GM23338 (cell line): ENCODE data around the gene GP9.

Source experiments
- CREB1 ChIP-seq: fragments of 250-450 bp; sonication (Bioruptor Pico); IDR thresholded peaks from 2 replicates; pipeline ENCODE4 v1.5.0; 2020; ENCODE audit warnings: low read depth, mild to moderate bottlenecking, moderate library complexity
- EZH2phosphoT487 ChIP-seq: fragments of 200-600 bp; sonication (generic); IDR thresholded peaks from one replicate; pipeline ENCODE4 v1.8.1; 2018; ENCODE audit warnings: antibody characterized with exemption; ENCODE audit not compliant: unreplicated experiment
- NANOG ChIP-seq: IDR thresholded peaks from 2 replicates; pipeline ENCODE4 v1.6.1; 2016; ENCODE audit warnings: antibody characterized with exemption, borderline replicate concordance
- TF ChIP-seq, protein P1 (sequence below): IDR thresholded peaks from one replicate; pipeline ENCODE4 v1.6.1; 2018; ENCODE audit warnings: antibody characterized with exemption; ENCODE audit not compliant: unreplicated experiment
- TF ChIP-seq, protein P2 (sequence below), 2 experiments: fragments of 200-600 bp in 1 of 2; sonication (generic) in 1 of 2; conservative IDR thresholded peaks; 2 replicates each; pipeline versions ENCODE4 v1.5.1 to v1.6.1; 2016 to 2017; ENCODE audit warnings: antibody characterized with exemption in 2 of 2, low read depth in 2 of 2, mild to moderate bottlenecking in 2 of 2, moderate library complexity in 1 of 2

DNA sequence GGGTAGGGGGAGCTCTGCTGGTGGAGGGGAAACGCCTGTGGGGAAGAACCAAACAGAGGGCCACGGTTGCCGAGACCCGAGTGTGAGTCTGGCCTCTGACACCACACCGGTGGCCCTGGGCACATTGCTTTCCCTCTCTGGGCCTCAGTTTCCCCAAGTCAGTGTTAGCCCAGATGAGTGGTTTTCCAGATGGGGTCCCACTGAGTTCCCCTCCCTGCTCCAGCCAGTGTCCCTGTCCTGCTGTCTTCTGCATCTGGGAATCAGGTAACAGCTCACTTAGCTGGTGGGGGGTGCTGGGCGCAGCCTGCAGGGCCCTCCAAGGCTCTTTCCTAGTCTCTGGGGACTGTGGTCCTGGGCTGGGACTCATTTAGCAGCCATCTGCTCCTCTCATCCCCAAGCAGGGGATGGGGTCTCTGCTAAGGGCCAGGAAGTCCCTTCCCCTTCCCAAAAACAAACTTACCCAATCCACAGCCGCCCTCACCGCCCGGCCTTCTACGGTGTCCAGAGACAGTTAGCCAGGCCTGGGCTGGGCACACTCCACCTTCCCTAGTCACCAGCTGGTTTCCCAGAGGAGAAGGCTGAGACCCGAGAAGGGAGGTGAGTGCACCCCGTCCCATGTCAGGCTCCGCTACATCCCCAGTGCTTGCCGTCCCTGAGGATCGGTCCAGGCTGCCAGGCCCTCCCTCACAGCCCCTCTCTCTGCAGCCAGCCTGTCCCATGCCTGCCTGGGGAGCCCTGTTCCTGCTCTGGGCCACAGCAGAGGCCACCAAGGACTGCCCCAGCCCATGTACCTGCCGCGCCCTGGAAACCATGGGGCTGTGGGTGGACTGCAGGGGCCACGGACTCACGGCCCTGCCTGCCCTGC is 676 bp downstream of the GP9 start:
- TF ChIP-seq, protein P1, sequence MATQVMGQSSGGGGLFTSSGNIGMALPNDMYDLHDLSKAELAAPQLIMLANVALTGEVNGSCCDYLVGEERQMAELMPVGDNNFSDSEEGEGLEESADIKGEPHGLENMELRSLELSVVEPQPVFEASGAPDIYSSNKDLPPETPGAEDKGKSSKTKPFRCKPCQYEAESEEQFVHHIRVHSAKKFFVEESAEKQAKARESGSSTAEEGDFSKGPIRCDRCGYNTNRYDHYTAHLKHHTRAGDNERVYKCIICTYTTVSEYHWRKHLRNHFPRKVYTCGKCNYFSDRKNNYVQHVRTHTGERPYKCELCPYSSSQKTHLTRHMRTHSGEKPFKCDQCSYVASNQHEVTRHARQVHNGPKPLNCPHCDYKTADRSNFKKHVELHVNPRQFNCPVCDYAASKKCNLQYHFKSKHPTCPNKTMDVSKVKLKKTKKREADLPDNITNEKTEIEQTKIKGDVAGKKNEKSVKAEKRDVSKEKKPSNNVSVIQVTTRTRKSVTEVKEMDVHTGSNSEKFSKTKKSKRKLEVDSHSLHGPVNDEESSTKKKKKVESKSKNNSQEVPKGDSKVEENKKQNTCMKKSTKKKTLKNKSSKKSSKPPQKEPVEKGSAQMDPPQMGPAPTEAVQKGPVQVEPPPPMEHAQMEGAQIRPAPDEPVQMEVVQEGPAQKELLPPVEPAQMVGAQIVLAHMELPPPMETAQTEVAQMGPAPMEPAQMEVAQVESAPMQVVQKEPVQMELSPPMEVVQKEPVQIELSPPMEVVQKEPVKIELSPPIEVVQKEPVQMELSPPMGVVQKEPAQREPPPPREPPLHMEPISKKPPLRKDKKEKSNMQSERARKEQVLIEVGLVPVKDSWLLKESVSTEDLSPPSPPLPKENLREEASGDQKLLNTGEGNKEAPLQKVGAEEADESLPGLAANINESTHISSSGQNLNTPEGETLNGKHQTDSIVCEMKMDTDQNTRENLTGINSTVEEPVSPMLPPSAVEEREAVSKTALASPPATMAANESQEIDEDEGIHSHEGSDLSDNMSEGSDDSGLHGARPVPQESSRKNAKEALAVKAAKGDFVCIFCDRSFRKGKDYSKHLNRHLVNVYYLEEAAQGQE: no peak
- TF ChIP-seq, protein P2, sequence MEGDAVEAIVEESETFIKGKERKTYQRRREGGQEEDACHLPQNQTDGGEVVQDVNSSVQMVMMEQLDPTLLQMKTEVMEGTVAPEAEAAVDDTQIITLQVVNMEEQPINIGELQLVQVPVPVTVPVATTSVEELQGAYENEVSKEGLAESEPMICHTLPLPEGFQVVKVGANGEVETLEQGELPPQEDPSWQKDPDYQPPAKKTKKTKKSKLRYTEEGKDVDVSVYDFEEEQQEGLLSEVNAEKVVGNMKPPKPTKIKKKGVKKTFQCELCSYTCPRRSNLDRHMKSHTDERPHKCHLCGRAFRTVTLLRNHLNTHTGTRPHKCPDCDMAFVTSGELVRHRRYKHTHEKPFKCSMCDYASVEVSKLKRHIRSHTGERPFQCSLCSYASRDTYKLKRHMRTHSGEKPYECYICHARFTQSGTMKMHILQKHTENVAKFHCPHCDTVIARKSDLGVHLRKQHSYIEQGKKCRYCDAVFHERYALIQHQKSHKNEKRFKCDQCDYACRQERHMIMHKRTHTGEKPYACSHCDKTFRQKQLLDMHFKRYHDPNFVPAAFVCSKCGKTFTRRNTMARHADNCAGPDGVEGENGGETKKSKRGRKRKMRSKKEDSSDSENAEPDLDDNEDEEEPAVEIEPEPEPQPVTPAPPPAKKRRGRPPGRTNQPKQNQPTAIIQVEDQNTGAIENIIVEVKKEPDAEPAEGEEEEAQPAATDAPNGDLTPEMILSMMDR (conservative IDR thresholded peaks at IDR 0.05; ENCODE audit: low read depth in 2 of 2): no peak; a peak in 1 of 4 replicates
- TF ChIP-seq EZH2phosphoT487 (no peak), NANOG (no peak), CREB1 (no peak)
